Measurements from ENCODE around the gene NPTXR.

The NPTXR gene

GRCh38 chr22:38843657-38844314 is at the start of gene NPTXR:
TSS of gene NPTXR (minus strand) at chr22:38844028.
- DNase-seq, result peak; percentile 51

- DNase-seq, result no peak
Measured at GRCh38 chr22:38891256-38891655, 47.4 kb upstream of the NPTXR start.

GRCh38 chr22:38890377-38890776 is 46.5 kb upstream of the NPTXR start:
- DNase-seq, result no peak

GRCh38 chr22:38886333-38886732 is 42.5 kb upstream of the NPTXR start:
- DNase-seq, result no peak

- DNase-seq, result no peak
Measured at GRCh38 chr22:38882972-38883622, 39.3 kb upstream of the NPTXR start.

- no peak for DNase-seq
Measured at GRCh38 chr22:38881997-38882879, 38.4 kb upstream of the NPTXR start.

GRCh38 chr22:38881464-38881871 is 37.6 kb upstream of the NPTXR start:
- no peak for DNase-seq

- DNase-seq, result no peak
Measured at GRCh38 chr22:38879961-38880360, 36.1 kb upstream of the NPTXR start.

- no peak for DNase-seq
Measured at GRCh38 chr22:38879108-38879729, 35.4 kb upstream of the NPTXR start.

GRCh38 chr22:38878001-38878400 is 34.2 kb upstream of the NPTXR start:
- DNase-seq, result no peak

- no peak for DNase-seq
Measured at GRCh38 chr22:38874529-38875222, 30.8 kb upstream of the NPTXR start.

GRCh38 chr22:38873469-38874411 is 29.9 kb upstream of the NPTXR start:
- no peak for DNase-seq

- peak; percentile 45 for DNase-seq
Measured at GRCh38 chr22:38872831-38873248, 29.0 kb upstream of the NPTXR start.

- DNase-seq, result peak; percentile 90
Measured at GRCh38 chr22:38872172-38872830, 28.5 kb upstream of the NPTXR start, which contains the start of gene CBX6. TSS of gene CBX6 (minus strand) at chr22:38872216. CDS start at chr22:38872190, 26 bp downstream.

- DNase-seq, result no peak
Measured at GRCh38 chr22:38871360-38872171, 27.7 kb upstream of the NPTXR start.

- DNase-seq, result no peak
Measured at GRCh38 chr22:38870791-38871359, 27.0 kb upstream of the NPTXR start.

GRCh38 chr22:38870312-38870741 is 26.5 kb upstream of the NPTXR start:
- DNase-seq, result peak; percentile 75

GRCh38 chr22:38869663-38870062 is 25.8 kb upstream of the NPTXR start:
- no peak for DNase-seq

GRCh38 chr22:38868886-38869381 is 25.1 kb upstream of the NPTXR start:
- DNase-seq, result peak; percentile 57
